NCI-H1436 treated with DMSO at 0.1 percent for 48 hours (cell line): ENCODE measurements around the gene TOR4A.

Source experiments
- DNase-seq: peaks from one replicate; lab custom pipeline; 2025; lab: John Stamatoyannopoulos, UW

TOR4A gene

GRCh38 chr9:137277329-137278041, at the start of gene TOR4A:
TOR4A (plus strand) TSS chr9:137277726; CDS start chr9:137278690, 964 bp downstream.
- DNase-seq: no peak

DNA sequence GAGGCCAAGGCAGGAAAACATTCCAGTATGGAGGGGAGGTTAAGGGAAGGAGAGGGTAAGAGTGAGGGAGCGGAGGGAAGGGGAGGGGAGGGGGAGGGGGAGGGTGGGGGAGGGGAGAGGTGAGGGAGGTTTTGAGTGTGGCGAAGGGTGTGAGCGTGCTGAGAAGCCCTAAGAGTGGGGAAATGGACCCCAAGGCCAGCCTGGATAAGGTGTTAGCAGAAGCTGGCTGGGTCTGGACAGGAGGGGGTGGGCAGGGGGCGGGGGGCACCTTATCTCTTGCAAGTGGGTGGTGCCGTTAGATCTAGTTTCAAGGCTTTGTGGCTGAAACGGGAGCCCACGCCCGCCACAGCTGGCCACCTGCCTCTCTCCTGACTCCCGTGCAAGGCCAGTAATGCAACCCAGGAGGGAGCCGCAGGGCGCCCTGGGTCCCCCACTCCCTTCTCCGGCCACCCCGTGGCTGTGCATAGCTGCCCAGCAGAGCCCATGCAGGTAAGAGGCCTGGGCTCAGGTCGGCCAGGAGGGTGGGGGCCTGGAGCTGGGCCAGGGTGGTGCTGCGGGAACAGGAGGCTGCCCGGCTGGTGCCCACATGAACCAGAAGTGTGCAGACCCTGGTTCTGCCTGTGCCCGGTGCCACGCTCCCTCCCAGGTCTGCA, 49.5 kb upstream of the TOR4A start:
- DNase-seq: no peak

- no peak for DNase-seq
These were observed 49.0 kb upstream of the TOR4A start for GRCh38 chr9:137228506-137228967.

- no peak for DNase-seq
These were observed 48.3 kb upstream of the TOR4A start for GRCh38 chr9:137228968-137229896.

- no peak for DNase-seq
These were observed 47.4 kb upstream of the TOR4A start for GRCh38 chr9:137229903-137230704.

DNA sequence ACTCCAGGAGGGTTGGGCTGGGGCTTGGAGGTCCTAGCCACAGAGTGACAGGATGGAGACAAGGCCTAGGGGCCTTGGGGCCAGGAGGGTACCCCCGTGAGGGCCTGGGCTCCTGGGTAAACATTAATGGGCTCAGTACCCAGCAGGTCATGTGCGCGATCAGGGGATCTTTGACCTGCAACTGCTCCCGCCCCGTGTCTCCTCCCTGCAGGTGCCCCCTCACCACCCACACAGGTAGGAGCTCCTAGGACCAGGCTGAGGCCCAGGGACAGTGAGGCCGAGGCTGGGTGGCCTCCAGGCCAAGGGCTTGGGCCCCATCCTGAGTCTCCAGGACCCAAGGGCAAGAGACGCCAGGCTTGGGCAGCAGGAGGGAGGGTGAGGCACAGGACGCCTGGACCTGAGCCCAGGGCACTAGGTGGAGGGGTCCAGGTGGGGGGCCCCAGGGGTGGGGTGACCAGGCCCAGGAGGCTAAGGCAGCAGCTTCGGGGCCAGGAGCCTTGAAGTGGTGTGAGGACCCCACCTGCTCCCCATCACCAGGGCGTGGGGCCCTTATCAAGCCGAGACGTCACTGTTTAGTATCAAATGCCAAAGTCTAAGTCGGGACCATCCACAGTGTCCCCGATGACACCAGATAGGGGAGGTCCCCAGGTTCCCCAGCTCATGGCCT, 46.7 kb upstream of the TOR4A start, which contains the start of gene SLC34A3:
Gene SLC34A3, plus strand, starts transcription at position 197 of the 667 bp plus-strand sequence. CDS start 802 bp downstream, outside the sequence.
- DNase-seq: no peak

DNA sequence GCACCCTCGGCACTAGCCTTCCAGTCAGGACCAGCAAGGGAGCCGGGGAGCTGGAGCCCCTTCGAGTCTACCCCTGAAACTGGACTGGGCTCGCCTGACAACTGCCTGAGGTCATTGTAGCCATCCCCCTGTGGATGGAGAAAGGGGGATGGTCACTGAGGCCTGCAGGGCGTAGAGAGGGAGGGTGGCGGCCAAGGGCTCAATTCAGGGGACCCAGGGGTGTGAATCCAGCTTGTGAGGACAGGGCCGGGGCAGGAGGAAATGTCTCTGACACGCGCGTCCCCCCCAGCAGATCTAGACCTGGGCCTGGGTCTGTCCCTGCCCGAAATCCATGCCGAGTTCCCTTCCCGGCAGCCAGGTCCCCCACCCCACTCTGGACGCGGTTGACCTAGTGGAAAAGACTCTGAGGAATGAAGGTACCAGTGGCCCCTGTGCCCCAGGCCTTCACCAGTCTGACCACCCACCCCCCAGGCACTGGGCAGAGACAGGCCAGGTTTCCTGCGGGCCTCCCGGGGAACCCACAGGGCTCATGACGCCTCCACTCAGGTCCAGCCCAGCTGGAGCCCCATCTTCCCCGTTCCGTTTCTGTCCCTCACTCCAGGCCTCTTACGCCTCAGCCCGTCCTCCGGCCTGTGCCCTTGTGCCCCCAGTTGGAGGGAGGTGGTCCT, 46.0 kb upstream of the TOR4A start:
- DNase-seq: no peak

DNA sequence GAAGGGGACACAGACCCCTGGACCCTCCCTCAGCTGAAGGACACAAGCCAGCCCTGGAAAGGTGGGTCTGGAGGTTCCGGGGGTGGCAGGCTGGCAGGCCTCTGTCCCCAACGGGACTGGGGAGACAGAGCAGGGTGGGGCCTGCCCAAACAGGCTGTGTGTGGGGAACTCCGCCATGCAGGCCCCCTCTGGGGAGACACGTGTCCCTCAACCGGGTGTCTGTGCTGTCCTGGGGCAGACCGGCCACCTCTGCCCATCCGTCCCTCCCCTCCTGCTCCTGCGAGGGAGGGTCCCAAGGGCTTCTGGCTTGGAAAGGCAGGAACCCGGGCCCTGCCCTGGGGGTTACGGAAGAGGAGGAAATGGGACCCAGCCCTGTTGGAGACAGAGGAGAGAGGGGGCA, 45.4 kb upstream of the TOR4A start:
- no peak for DNase-seq

- DNase-seq: no peak
These were observed 45.0 kb upstream of the TOR4A start for GRCh38 chr9:137232510-137232909.

GRCh38 chr9:137233143-137233980, 44.2 kb upstream of the TOR4A start:
- no peak for DNase-seq

DNA sequence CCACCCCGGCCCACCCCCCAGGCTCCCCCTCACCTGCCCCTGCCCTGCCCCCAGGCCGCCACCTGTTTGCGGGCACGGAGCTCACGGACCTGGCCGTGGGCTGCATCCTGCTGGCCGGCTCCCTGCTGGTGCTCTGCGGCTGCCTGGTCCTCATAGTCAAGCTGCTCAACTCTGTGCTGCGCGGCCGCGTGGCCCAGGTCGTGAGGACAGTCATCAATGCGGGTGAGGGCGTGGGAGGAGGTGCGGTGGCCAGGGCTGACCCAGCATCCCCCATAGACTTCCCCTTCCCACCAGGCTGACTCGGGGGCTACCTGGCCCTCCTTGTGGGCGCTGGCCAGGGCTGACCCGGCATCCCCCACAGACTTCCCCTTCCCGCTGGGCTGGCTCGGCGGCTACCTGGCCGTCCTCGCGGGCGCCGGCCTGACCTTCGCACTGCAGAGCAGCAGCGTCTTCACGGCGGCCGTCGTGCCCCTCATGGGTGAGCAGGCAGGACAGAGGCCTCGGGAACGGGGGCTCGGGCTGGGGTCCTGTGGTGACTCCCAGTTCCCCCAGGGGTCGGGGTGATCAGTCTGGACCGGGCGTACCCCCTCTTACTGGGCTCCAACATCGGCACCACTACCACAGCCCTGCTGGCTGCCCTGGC, 43.4 kb upstream of the TOR4A start:
- no peak for DNase-seq

- DNase-seq: no peak
These were observed 42.6 kb upstream of the TOR4A start for GRCh38 chr9:137234758-137235423.

DNA sequence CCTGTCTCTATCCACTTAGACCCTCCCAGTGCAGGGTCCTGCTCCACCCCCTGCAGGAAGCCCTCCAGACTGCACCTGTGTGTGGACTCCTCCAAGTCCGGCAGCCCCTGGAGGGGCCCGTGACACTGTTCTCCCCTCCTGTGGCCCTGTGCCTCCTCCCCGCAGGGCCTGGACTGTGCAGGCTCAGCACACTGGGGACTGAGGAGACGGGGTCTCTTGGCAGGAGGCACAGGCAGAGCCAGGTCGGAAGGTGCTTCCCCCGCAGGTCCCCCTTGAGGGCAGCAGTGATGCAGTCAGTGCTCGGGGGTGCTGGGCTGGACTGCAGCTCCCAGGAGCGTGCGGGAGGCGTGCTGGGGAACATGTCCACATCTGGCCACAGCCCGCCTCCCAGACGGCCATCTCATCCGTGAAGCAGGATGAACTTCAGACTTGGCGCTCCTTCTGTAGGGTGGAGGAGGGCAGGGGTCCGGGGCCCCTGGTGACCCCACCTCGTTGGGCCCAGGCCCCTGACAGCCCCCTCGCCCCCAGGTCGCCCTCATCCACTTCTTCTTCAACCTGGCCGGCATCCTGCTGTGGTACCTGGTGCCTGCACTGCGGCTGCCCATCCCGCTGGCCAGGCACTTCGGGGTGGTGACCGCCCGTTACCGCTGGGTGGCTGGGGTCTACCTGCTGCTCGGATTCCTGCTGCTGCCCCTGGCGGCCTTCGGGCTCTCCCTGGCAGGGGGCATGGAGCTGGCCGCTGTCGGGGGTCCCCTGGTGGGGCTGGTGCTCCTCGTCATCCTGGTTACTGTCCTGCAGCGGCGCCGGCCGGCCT, 41.9 kb upstream of the TOR4A start:
- DNase-seq: no peak

GRCh38 chr9:137236238-137236935, 41.1 kb upstream of the TOR4A start:
- DNase-seq: peak; percentile 52

DNA sequence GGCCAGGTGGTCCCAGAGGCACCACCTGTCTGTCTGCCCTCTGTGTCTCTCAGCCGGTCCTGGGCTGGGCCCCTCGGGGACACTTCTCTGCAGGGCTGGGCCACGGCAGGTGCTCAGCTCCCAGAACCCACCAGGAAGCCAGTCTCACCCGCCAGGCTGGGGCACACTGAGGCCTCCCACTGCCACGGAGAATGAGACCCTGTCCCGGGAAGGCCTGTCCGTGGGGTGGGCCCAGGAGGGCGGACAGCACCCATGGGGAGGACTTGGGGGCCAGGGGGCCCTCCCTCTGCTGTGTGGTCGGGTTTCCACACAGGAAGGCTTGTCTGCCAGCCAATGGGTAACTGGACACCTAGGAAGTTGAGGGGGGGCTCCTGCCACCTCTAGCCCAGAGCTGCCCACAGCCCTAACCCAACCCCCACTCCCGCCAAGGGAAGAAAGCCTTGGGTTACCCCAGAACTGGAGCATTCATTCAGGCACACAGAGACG, 40.5 kb upstream of the TOR4A start:
- no peak for DNase-seq
